Natural killer cell (primary cell): ENCODE data around the gene CBLB. TPM values are rescaled to one million over a fixed set of nuclear protein-coding genes. Genes with fewer than 3 reads are reported as not detected.
A peak's percentile ranks its signal among the peaks of the same experiment; 100 is the strongest.
"Not testable (repeated sequence)": the region's sequence is repeated elsewhere in the genome, so short reads cannot be mapped to it uniquely, and the experiment has no call there.

Experiments used
- ATAC-seq, 3 donors: fragments of 150-1000 bp in 2 of 3; fragments of 200-7000 bp in 1 of 3; cut with Tn5 transposase; 1 replicate in 1 of 3; 2 replicates in 2 of 3; pipeline ENCODE4 v1.10.0; 2021; ENCODE audit warnings: mild to moderate bottlenecking in 2 of 3, moderate library complexity in 2 of 3
- DNase-seq, 2 donors: peaks; one replicate each; pipeline versions ENCODE4 v3.0.0 to v3.0.0-alpha.2; 2013 to 2021; ENCODE audit warnings: mixed read lengths in 1 of 2
- H3K27ac ChIP-seq: one replicate; pipeline ENCODE4 v1.5.1; 2013; ENCODE audit warnings: mild to moderate bottlenecking, low read length
- H3K27me3 ChIP-seq: one replicate; pipeline ENCODE4 v1.6.1; 2013; ENCODE audit warnings: low read length; ENCODE audit not compliant: control insufficient read depth, insufficient read depth
- H3K36me3 ChIP-seq: one replicate; pipeline ENCODE4 v1.6.1; 2013; ENCODE audit warnings: low read length; ENCODE audit not compliant: control insufficient read depth, insufficient read depth
- H3K4me1 ChIP-seq: one replicate; pipeline ENCODE4 v1.6.1; 2013; ENCODE audit warnings: low read length; ENCODE audit not compliant: control insufficient read depth, insufficient read depth
- H3K4me3 ChIP-seq: one replicate; pipeline ENCODE4 v1.5.1; 2013; ENCODE audit warnings: low read length
- H3K9me3 ChIP-seq: one replicate; pipeline ENCODE4 v1.6.1; 2013; ENCODE audit warnings: low read length; ENCODE audit not compliant: control insufficient read depth, insufficient read depth
- H3K27ac Mint-ChIP-seq, 2 donors: one replicate each; pipeline ENCODE4 v1.8.0; 2022; ENCODE audit warnings: mild to moderate bottlenecking in 2 of 2, mixed read lengths in 2 of 2, moderate library complexity in 1 of 2
- H3K27me3 Mint-ChIP-seq, 2 donors: one replicate each; pipeline ENCODE4 v1.8.0; 2022; ENCODE audit warnings: low read depth in 2 of 2, mixed read lengths in 2 of 2
- H3K36me3 Mint-ChIP-seq: one replicate; pipeline ENCODE4 v1.8.0; 2022; ENCODE audit warnings: mixed read lengths
- H3K4me1 Mint-ChIP-seq, 2 donors: one replicate each; pipeline ENCODE4 v1.8.0; 2022; ENCODE audit warnings: mixed read lengths in 2 of 2
- H3K4me3 Mint-ChIP-seq: one replicate; pipeline ENCODE4 v1.8.0; 2022; ENCODE audit warnings: mild to moderate bottlenecking, moderate library complexity, mixed read lengths
- H3K9me3 Mint-ChIP-seq, 2 donors: one replicate each; pipeline ENCODE4 v1.8.0; 2022; ENCODE audit warnings: mixed read lengths in 2 of 2
- CTCF ChIP-seq: fragments of 200-600 bp; IDR thresholded peaks from one replicate; pipeline ENCODE4 v1.8.0; 2022; ENCODE audit warnings: antibody characterized with exemption
- WGBS: methylation state at CpG from one replicate; pipeline ENCODE4 v1.1.7; 2013; ENCODE audit warnings: missing lambda C conversion rate; ENCODE audit not compliant: insufficient coverage; 5-methylcytosine and 5-hydroxymethylcytosine counted together
- intact Hi-C: fragments of 100-400 bp; cut with micrococcal nuclease; formaldehyde crosslinking; loops from one replicate; pipeline ENCODE4 v1.14.2; 2022
- total RNA-seq, 4 donors: library from RNA; stranded (reverse); fragments of 120-200 nt in 1 of 4; gene quantifications; one replicate each; pipeline versions ENCODE4 v1.2.3 to v1.2.4, GENCODE V29; 2013 to 2022

The CBLB gene
- total RNA-seq, 3 donors from 2014 or later (not counting 1 experiment from before 2014, with no cell fraction given): 180 to 287 (median 230) TPM

- Mint-ChIP-seq H3K9me3 (no peaks in the 10 kb centered on the region), H3K4me1 (peaks cover 57 to 67% of the 10 kb centered on the region in 2 donors), H3K36me3 (peaks cover 15% of the 10 kb centered on the region), H3K4me3 (peak overlapping the region; percentile 0), H3K27ac (peak overlapping the region; percentile 83), H3K27me3 (no peaks in the 10 kb centered on the region)
- Histone ChIP-seq H3K27me3 (no peaks in the 10 kb centered on the region), H3K4me1 (peaks cover 8% of the 10 kb centered on the region), H3K4me3 (no peak overlapping the region), H3K9me3 (no peaks in the 10 kb centered on the region), H3K27ac (peak overlapping the region; percentile 34), H3K36me3 (peaks cover 33% of the 10 kb centered on the region)
- no peak for TF ChIP-seq CTCF
- DNase-seq (no peak), ATAC-seq (no peak)
- intact Hi-C loops: no loop called here
- WGBS: 91% methylated on average over 3 of the region's 3 CpGs
Observed at GRCh38 chr3:105822171-105823123, 46.4 kb downstream of the CBLB start.

GRCh38 chr3:105821433-105821832 lies 47.4 kb downstream of the CBLB start:
- ATAC-seq (no peak), DNase-seq (no peak)
- H3K36me3 Mint-ChIP-seq: peaks cover 15% of the 10 kb centered on the region
- H3K27me3 ChIP-seq: no peaks in the 10 kb centered on the region
- intact Hi-C loops: no loop called here
- peaks cover 57 to 68% of the 10 kb centered on the region in 2 donors for H3K4me1 Mint-ChIP-seq
- H3K36me3 ChIP-seq: peaks cover 33% of the 10 kb centered on the region
- no peak overlapping the region for H3K4me3 Mint-ChIP-seq
- no peaks in the 10 kb centered on the region for H3K27me3 Mint-ChIP-seq
- no peak for TF ChIP-seq CTCF
- H3K27ac ChIP-seq: peak overlapping the region; percentile 21
- peaks cover 6% of the 10 kb centered on the region for H3K4me1 ChIP-seq
- no peaks in the 10 kb centered on the region for H3K9me3 Mint-ChIP-seq
- H3K4me3 ChIP-seq: no peak overlapping the region
- H3K9me3 ChIP-seq: no peaks in the 10 kb centered on the region
- 98% methylated on average over 2 of the region's 2 CpGs for WGBS
- peak overlapping the region; percentile 83 for H3K27ac Mint-ChIP-seq

- no peak overlapping the region for H3K27ac ChIP-seq
- Mint-ChIP-seq H3K27ac (peak overlapping the region; percentile 12 to 51), H3K4me3 (no peak overlapping the region), H3K9me3 (no peaks in the 10 kb centered on the region), H3K36me3 (no peaks in the 10 kb centered on the region), H3K27me3 (no peaks in the 10 kb centered on the region), H3K4me1 (peaks cover 46 to 54% of the 10 kb centered on the region in 2 donors)
- H3K27me3 ChIP-seq: no peaks in the 10 kb centered on the region
- ATAC-seq (no peak), DNase-seq (no peak)
- no peaks in the 10 kb centered on the region for H3K9me3 ChIP-seq
- peaks cover under 1% of the 10 kb centered on the region for H3K4me1 ChIP-seq
- peaks cover 15% of the 10 kb centered on the region for H3K36me3 ChIP-seq
- intact Hi-C loops: no loop called here
- no peak for TF ChIP-seq CTCF
- H3K4me3 ChIP-seq: no peak overlapping the region
- 89% methylated on average over 2 of the region's 2 CpGs for WGBS
Observed at GRCh38 chr3:105816833-105817232, 52.0 kb downstream of the CBLB start.

- H3K4me3 Mint-ChIP-seq: not testable (repeated sequence)
- 100% methylated on average over 2 of the region's 3 CpGs for WGBS
Observed at GRCh38 chr3:105815331-105815730, 53.5 kb downstream of the CBLB start.

More at GRCh38 chr3:105815331-105815730, 53.5 kb downstream of the CBLB start:
- H3K9me3 ChIP-seq, H3K27me3 Mint-ChIP-seq, H3K27ac ChIP-seq, ATAC-seq, H3K36me3 Mint-ChIP-seq, H3K4me1 ChIP-seq, H3K4me3 ChIP-seq, H3K9me3 Mint-ChIP-seq, intact Hi-C loops, DNase-seq, H3K27me3 ChIP-seq: not testable (repeated sequence)
- peaks cover 11% of the 10 kb centered on the region for H3K36me3 ChIP-seq
- Mint-ChIP-seq H3K4me1 (peaks cover 40 to 50% of the 10 kb centered on the region in 2 donors), H3K27ac (peak overlapping the region; percentile 31 to 44)
